H1 (cell line): Measurements from ENCODE around the gene MAML3. TPM values are rescaled to one million over a fixed set of nuclear protein-coding genes. Genes with fewer than 3 reads are reported as not detected.

Source experiments
- CTCF ChIA-PET: fragments of 300-600 bp; sonication (Branson Sonifier 250); formaldehyde crosslinking; loops from one replicate; lab custom pipeline; 2021; ENCODE audit not compliant: partially characterized antibody; lab: Charles Lee
- POLR2A ChIA-PET: fragments of 300-600 bp; sonication (Branson Sonifier 250); formaldehyde crosslinking; loops from one replicate; lab custom pipeline; 2021; ENCODE audit warnings: inconsistent platforms; ENCODE audit not compliant: partially characterized antibody; lab: Charles Lee
- DNase-seq, 2 experiments: peaks; one replicate each; pipeline versions ENCODE4 v3.0.0 to v3.0.0-alpha.2; 2010 to 2022; ENCODE audit warnings: low spot score in 2 of 2, low read depth in 1 of 2, mixed read lengths in 1 of 2
- FAIRE-seq: peaks from 2 replicates; lab custom pipeline; 2011; peaks lifted over from hg19 to GRCh38; lab: Jason Lieb, UNC
- H2AFZ ChIP-seq: 2 replicates; pipeline ENCODE4 v1.8.1; 2012; ENCODE audit warnings: low read length, inconsistent platforms
- H2AK5ac ChIP-seq: 2 replicates; pipeline ENCODE4 v1.6.1; 2013; ENCODE audit warnings: low read depth, low read length
- H2BK120ac ChIP-seq: replicated peaks from 2 replicates; pipeline ENCODE3; 2013; ENCODE audit warnings: low read depth, low read length, inconsistent platforms
- H2BK12ac ChIP-seq: 2 replicates; pipeline ENCODE4 v1.6.1; 2013; ENCODE audit warnings: low read depth, low read length
- H2BK15ac ChIP-seq: 2 replicates; pipeline ENCODE4 v1.6.1; 2013; ENCODE audit warnings: low read length
- H2BK20ac ChIP-seq: 2 replicates; pipeline ENCODE4 v1.6.1; 2013; ENCODE audit warnings: low read length
- H2BK5ac ChIP-seq: 2 replicates; pipeline ENCODE4 v1.6.1; 2013; ENCODE audit warnings: low read depth, low read length
- H3K14ac ChIP-seq: 2 replicates; pipeline ENCODE4 v1.6.1; 2013; ENCODE audit warnings: inconsistent platforms; ENCODE audit not compliant: insufficient read length
- H3K18ac ChIP-seq: 2 replicates; pipeline ENCODE4 v1.6.1; 2013; ENCODE audit warnings: low read length; ENCODE audit errors: extremely low read depth
- H3K23ac ChIP-seq: 2 replicates; pipeline ENCODE4 v1.6.1; 2013; ENCODE audit warnings: inconsistent platforms; ENCODE audit not compliant: insufficient read length
- H3K23me2 ChIP-seq: 2 replicates; pipeline ENCODE4 v1.6.1; 2013; ENCODE audit warnings: low read depth, low read length
- H3K27ac ChIP-seq: 2 replicates; pipeline ENCODE4 v1.6.1; 2011; ENCODE audit warnings: low read depth, low read length, inconsistent platforms
- H3K27me3 ChIP-seq, 4 experiments: replicated peaks in 1 of 4; 1 replicate in 1 of 4; 2 replicates in 3 of 4; pipeline versions ENCODE4 v1.6.1 to v1.8.1; 2011 to 2013; ENCODE audit warnings: low read length in 3 of 4, mild to moderate bottlenecking in 3 of 4, inconsistent platforms in 2 of 4, mixed read lengths in 2 of 4, moderate library complexity in 1 of 4; ENCODE audit not compliant: control insufficient read depth in 3 of 4, insufficient read depth in 3 of 4; ENCODE audit errors: extremely low read depth in 1 of 4
- H3K36me3 ChIP-seq, 4 experiments: 2 replicates each; pipeline versions ENCODE4 v1.6.1 to v1.8.1; 2011 to 2013; ENCODE audit warnings: mild to moderate bottlenecking in 4 of 4, low read length in 3 of 4, moderate library complexity in 2 of 4, control low read depth in 1 of 4, inconsistent platforms in 1 of 4; ENCODE audit not compliant: insufficient read depth in 4 of 4, control insufficient read depth in 2 of 4
- H3K4ac ChIP-seq: replicated peaks from 2 replicates; pipeline ENCODE3; 2013; ENCODE audit warnings: low read length, low read depth, mixed read lengths, inconsistent platforms; ENCODE audit not compliant: insufficient read length
- H3K4me1 ChIP-seq, 4 experiments: replicated peaks in 1 of 4; 1 replicate in 1 of 4; 2 replicates in 3 of 4; pipeline versions ENCODE4 v1.6.1 to v1.8.1; 2011 to 2013; ENCODE audit warnings: low read length in 3 of 4, inconsistent platforms in 2 of 4, mixed read lengths in 1 of 4; ENCODE audit not compliant: insufficient read depth in 4 of 4, control insufficient read depth in 3 of 4
- H3K4me2 ChIP-seq, 2 experiments: 2 replicates each; pipeline versions ENCODE4 v1.6.1 to v1.8.1; 2011 to 2013; ENCODE audit warnings: low read depth in 2 of 2, low read length in 2 of 2, control low read depth in 1 of 2, inconsistent platforms in 1 of 2, mild to moderate bottlenecking in 1 of 2; ENCODE audit not compliant: insufficient read depth in 1 of 2
- H3K4me3 ChIP-seq, 4 experiments: fragments of 200-600, 300-600 bp in 1 of 4; sonication (generic), shearing (Covaris generic), sonication (Bioruptor Twin) in 1 of 4; 2 replicates each; pipeline versions ENCODE4 v1.5.1 to v1.8.1; 2011 to 2016; ENCODE audit warnings: low read length in 4 of 4, low read depth in 3 of 4, control low read depth in 2 of 4, inconsistent platforms in 2 of 4, mild to moderate bottlenecking in 2 of 4, mixed read lengths in 1 of 4, moderate library complexity in 1 of 4; ENCODE audit not compliant: insufficient read depth in 2 of 4; ENCODE audit errors: extremely low read depth in 1 of 4
- H3K56ac ChIP-seq: replicated peaks from 2 replicates; pipeline ENCODE3; 2013; ENCODE audit warnings: low read depth, mild to moderate bottlenecking, mixed read lengths, low read length, inconsistent platforms; ENCODE audit not compliant: insufficient read length
- H3K79me1 ChIP-seq: 2 replicates; pipeline ENCODE4 v1.6.1; 2013; ENCODE audit warnings: low read depth, low read length, control low read depth
- H3K79me2 ChIP-seq, 2 experiments: 2 replicates each; pipeline versions ENCODE4 v1.6.1 to v1.8.1; 2012 to 2013; ENCODE audit warnings: low read length in 2 of 2, mild to moderate bottlenecking in 2 of 2, inconsistent platforms in 1 of 2; ENCODE audit not compliant: insufficient read depth in 2 of 2, control insufficient read depth in 1 of 2
- H3K9ac ChIP-seq, 4 experiments: replicated peaks in 1 of 4; 1 replicate in 1 of 4; 2 replicates in 3 of 4; pipeline versions ENCODE4 v1.6.1 to v1.8.1; 2011 to 2013; ENCODE audit warnings: low read depth in 3 of 4, low read length in 3 of 4, control low read depth in 2 of 4, mild to moderate bottlenecking in 2 of 4, moderate library complexity in 2 of 4, inconsistent platforms in 1 of 4; ENCODE audit errors: extremely low read depth in 1 of 4
- H3K9me3 ChIP-seq, 2 experiments: 2 replicates each; pipeline versions ENCODE4 v1.6.1 to v1.8.1; 2012 to 2013; ENCODE audit warnings: mild to moderate bottlenecking in 2 of 2, moderate library complexity in 2 of 2, control low read depth in 1 of 2, inconsistent platforms in 1 of 2, low read depth in 1 of 2, low read length in 1 of 2, mixed read lengths in 1 of 2; ENCODE audit not compliant: insufficient read depth in 2 of 2
- H4K20me1 ChIP-seq, 2 experiments: replicated peaks in 1 of 2; 2 replicates each; pipeline versions ENCODE3 to v1.8.1; 2011 to 2013; ENCODE audit warnings: inconsistent platforms in 2 of 2, low read length in 2 of 2, mild to moderate bottlenecking in 1 of 2; ENCODE audit not compliant: insufficient read depth in 2 of 2, control insufficient read depth in 1 of 2
- H4K5ac ChIP-seq: 2 replicates; pipeline ENCODE4 v1.6.1; 2013; ENCODE audit warnings: low read length, low read depth, mixed read lengths, inconsistent platforms; ENCODE audit not compliant: insufficient read length
- H4K8ac ChIP-seq: 2 replicates; pipeline ENCODE4 v1.8.0; 2013; ENCODE audit warnings: mild to moderate bottlenecking, moderate library complexity, low read length, inconsistent platforms; ENCODE audit not compliant: insufficient read depth; ENCODE audit errors: extremely low read depth
- H4K91ac ChIP-seq: replicated peaks from 2 replicates; pipeline ENCODE3; 2013; ENCODE audit warnings: low read length, mixed read lengths, inconsistent platforms; ENCODE audit not compliant: insufficient read length
- CHD1 ChIP-seq: IDR thresholded peaks from 2 replicates; pipeline ENCODE4 v1.6.1; 2012; ENCODE audit warnings: low read depth, low read length, improper control_type of control experiment
- EP300 ChIP-seq, 2 experiments: IDR thresholded peaks; 1 replicate in 1 of 2; 2 replicates in 1 of 2; pipeline ENCODE4 v1.6.1; 2011 to 2012; ENCODE audit warnings: low read depth in 2 of 2, low read length in 2 of 2, mild to moderate bottlenecking in 2 of 2, borderline replicate concordance in 1 of 2, inconsistent platforms in 1 of 2, moderate library complexity in 1 of 2
- JUN ChIP-seq: IDR thresholded peaks from 2 replicates; pipeline ENCODE4 v1.6.1; 2011; ENCODE audit warnings: low read depth, mild to moderate bottlenecking, improper control_type of control experiment, low read length
- KDM5A ChIP-seq: fragments of 200-600 bp; IDR thresholded peaks from 2 replicates; pipeline ENCODE4 v1.7.1; 2012; ENCODE audit warnings: mild to moderate bottlenecking, low read length, inconsistent platforms, mixed read lengths
- MAFK ChIP-seq: IDR thresholded peaks from 2 replicates; pipeline ENCODE4 v1.6.1; 2012; ENCODE audit warnings: low read depth, mild to moderate bottlenecking, improper control_type of control experiment, low read length
- POLR2AphosphoS5 ChIP-seq: IDR thresholded peaks from 2 replicates; pipeline ENCODE4 v1.6.1; 2011; ENCODE audit warnings: low read depth, low read length
- RAD21 ChIP-seq, 2 experiments: IDR thresholded peaks in 1 of 2; conservative IDR thresholded peaks in 1 of 2; 2 replicates each; pipeline ENCODE4 v1.6.1; 2011; ENCODE audit warnings: low read depth in 2 of 2, low read length in 2 of 2, improper control_type of control experiment in 1 of 2, inconsistent platforms in 1 of 2, mild to moderate bottlenecking in 1 of 2, moderate library complexity in 1 of 2
- SAP30 ChIP-seq: fragments of 300-600 bp; sonication (generic); IDR thresholded peaks from 2 replicates; pipeline ENCODE4 v1.7.1; 2012; ENCODE audit warnings: low read length, moderate library complexity, mild to moderate bottlenecking, inconsistent platforms; ENCODE audit not compliant: insufficient read depth, insufficient replicate concordance
- SIN3A ChIP-seq, 2 experiments: IDR thresholded peaks in 1 of 2; conservative IDR thresholded peaks in 1 of 2; 2 replicates each; pipeline ENCODE4 v1.6.1; 2011 to 2012; ENCODE audit warnings: low read length in 2 of 2, improper control_type of control experiment in 1 of 2, low read depth in 1 of 2, mild to moderate bottlenecking in 1 of 2
- SP2 ChIP-seq: IDR thresholded peaks from 2 replicates; pipeline ENCODE4 v1.6.1; 2012; ENCODE audit warnings: mild to moderate bottlenecking, low read length, inconsistent platforms
- SRF ChIP-seq: IDR thresholded peaks from 2 replicates; pipeline ENCODE4 v1.6.1; 2011; ENCODE audit warnings: mild to moderate bottlenecking, low read depth, low read length, moderate library complexity
- USF2 ChIP-seq: IDR thresholded peaks from 2 replicates; pipeline ENCODE4 v1.6.1; 2011; ENCODE audit warnings: low read length, improper control_type of control experiment
- YY1 ChIP-seq: IDR thresholded peaks from 2 replicates; pipeline ENCODE4 v1.6.1; 2011; ENCODE audit warnings: low read depth, mild to moderate bottlenecking, low read length
- WGBS, 2 experiments: shearing (Covaris generic) in 1 of 2; methylation state at CpG; one replicate each; pipeline versions ENCODE4 v1.1.6 to v1.1.7; 2013 to 2015; ENCODE audit warnings: low lambda C conversion rate in 2 of 2, mixed read lengths in 2 of 2, inconsistent platforms in 1 of 2, low coverage in 1 of 2, missing lambda C conversion rate in 1 of 2; ENCODE audit not compliant: insufficient replicate concordance in 2 of 2, insufficient coverage in 1 of 2, insufficient read length in 1 of 2; ENCODE audit errors: extremely low coverage in 1 of 2, missing lambda C conversion rate in 1 of 2; 5-methylcytosine and 5-hydroxymethylcytosine counted together
- polyA plus RNA-seq, 7 experiments: library from polyadenylated mRNA; depleted of rRNA in 3 of 7; stranded (reverse) in 5 of 7; unstranded in 2 of 7; fragments of >200 nt in 5 of 7; fragments of 200-250 nt in 2 of 7; gene quantifications; 1 replicate in 5 of 7; 2 replicates in 1 of 7; 4 replicates in 1 of 7; pipeline versions ENCODE4 v1.2.1 to v1.2.3, GENCODE V29; 2011 to 2013; ENCODE audit warnings: missing spikeins in 2 of 7, mixed read lengths in 2 of 7
- total RNA-seq: library from RNA; stranded (reverse); fragmentation: NEBNext Ultra II Directional; extraction: Animal tissue kit (Norgen Biotek cat#: 25700); gene quantifications from 2 replicates; pipeline ENCODE4 v1.2.1, GENCODE V29; 2021

The MAML3 gene
- total and polyA plus RNA-seq, 2 of the 8 experiments (the other 6 are each of a cell fraction or from before 2014, with no cell fraction given): 2.1 to 5.7 TPM

DNA sequence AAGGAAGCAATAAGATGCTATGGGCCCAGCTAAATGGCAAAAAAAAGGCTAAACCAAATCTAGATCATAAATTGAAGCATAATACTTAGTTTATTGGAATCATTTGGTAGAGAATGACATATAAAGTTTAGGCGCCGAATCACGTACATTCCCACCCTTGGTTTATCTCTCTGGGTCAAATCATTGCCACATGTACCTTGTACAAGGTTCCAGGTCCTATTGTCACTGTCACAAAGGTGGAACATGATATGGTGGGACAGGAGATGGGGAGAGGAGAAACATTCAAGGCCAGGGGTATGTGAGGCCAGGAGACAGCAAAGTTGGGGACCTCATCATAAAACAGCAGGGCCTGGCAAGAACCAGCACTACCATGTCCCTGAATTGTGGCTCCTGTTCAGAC is 13.4 kb downstream of the MAML3 start:
- H3K18ac ChIP-seq: no peak overlapping the region
- H4K91ac ChIP-seq: no peak overlapping the region
- H2BK12ac ChIP-seq: no peak overlapping the region
- H3K9ac ChIP-seq: no peak overlapping the region
- no peak overlapping the region for H2BK120ac ChIP-seq
- H3K27ac ChIP-seq: no peak overlapping the region
- no peaks in the 10 kb centered on the region for H3K23me2 ChIP-seq
- no peak overlapping the region for H2AK5ac ChIP-seq
- POLR2A ChIA-PET: interaction anchor here (1.3 kb wide), 1 partner anchor 10 kb away, joined by 5 read pairs; no protein-coding TSS in a partner anchor
- no peak for FAIRE-seq
- no peak overlapping the region for H2BK15ac ChIP-seq
- H3K4me2 ChIP-seq: no peak overlapping the region
- WGBS, 2 experiments: 98% methylated on average over 3 of the region's 3 CpGs; no CpG with 5 or more reads in 1 of the 2 experiments
- H3K79me2 ChIP-seq: no peaks in the 10 kb centered on the region
- H3K23ac ChIP-seq: no peak overlapping the region
- H4K8ac ChIP-seq: no peak overlapping the region
- no peak overlapping the region for H3K4me3 ChIP-seq
- H4K5ac ChIP-seq: no peak overlapping the region
- no peaks in the 10 kb centered on the region for H3K27me3 ChIP-seq
- no peak overlapping the region for H3K56ac ChIP-seq
- H3K79me1 ChIP-seq: no peaks in the 10 kb centered on the region; the same call in 1 of the 2 replicates
- H3K4ac ChIP-seq: no peak overlapping the region
- no peaks in the 10 kb centered on the region for H4K20me1 ChIP-seq
- CTCF ChIA-PET: interaction anchor here (0.6 to 1.7 kb wide), 3 partner anchors 21 to 103 kb away, joined by 3 read pairs; no protein-coding TSS in a partner anchor
- no peak for DNase-seq
- no peaks in the 10 kb centered on the region for H3K36me3 ChIP-seq
- no peak overlapping the region for H2BK20ac ChIP-seq
- no peaks in the 10 kb centered on the region; a peak in 1 of 4 replicates for H3K9me3 ChIP-seq
- no peak overlapping the region for H3K14ac ChIP-seq
- H2AFZ ChIP-seq: no peak overlapping the region
- H3K4me1 ChIP-seq: peaks cover 0 to 13% (median 6%) of the 10 kb centered on the region in 4 experiments; a peak in 4 of 7 replicates
- H2BK5ac ChIP-seq: no peak overlapping the region
- TF ChIP-seq YY1: no peak
- no peak for TF ChIP-seq EP300 (IDR thresholded peaks at IDR 0.05; ENCODE audit: borderline replicate concordance in 1 of 2, low read depth in 2 of 2, low read length in 2 of 2)
- TF ChIP-seq SP2: no peak
- no peak for TF ChIP-seq RAD21 (IDR thresholded peaks at IDR 0.05 in 1 of 2, conservative IDR thresholded peaks at IDR 0.05 in 1 of 2; ENCODE audit: low read depth in 2 of 2, low read length in 2 of 2)
- TF ChIP-seq SIN3A (conservative IDR thresholded peaks at IDR 0.05 in 1 of 2, IDR thresholded peaks at IDR 0.05 in 1 of 2; ENCODE audit: low read depth in 1 of 2, low read length in 2 of 2): no peak
- no peak for TF ChIP-seq JUN
- no peak for TF ChIP-seq SRF
- TF ChIP-seq SAP30: no peak
- no peak for TF ChIP-seq POLR2AphosphoS5
- no peak for TF ChIP-seq MAFK
- TF ChIP-seq USF2: no peak
- no peak for TF ChIP-seq CHD1
- no peak for TF ChIP-seq KDM5A
